Measurements from ENCODE around the gene RING1.

Gene RING1

GRCh38 chr6:33248932-33249731 is 40.8 kb downstream of the RING1 start:
- peak; percentile 93 to 95 for ATAC-seq

- ATAC-seq: no peak
Observed at GRCh38 chr6:33249732-33250630, 41.7 kb downstream of the RING1 start.

- ATAC-seq: no peak
Observed at GRCh38 chr6:33250731-33251130, 42.4 kb downstream of the RING1 start.

GRCh38 chr6:33251395-33252012 is 43.2 kb downstream of the RING1 start:
- no peak for ATAC-seq

GRCh38 chr6:33252759-33253158 is 44.5 kb downstream of the RING1 start:
- ATAC-seq: no peak

GRCh38 chr6:33254591-33254990 is 46.3 kb downstream of the RING1 start:
- ATAC-seq: no peak

DNA sequence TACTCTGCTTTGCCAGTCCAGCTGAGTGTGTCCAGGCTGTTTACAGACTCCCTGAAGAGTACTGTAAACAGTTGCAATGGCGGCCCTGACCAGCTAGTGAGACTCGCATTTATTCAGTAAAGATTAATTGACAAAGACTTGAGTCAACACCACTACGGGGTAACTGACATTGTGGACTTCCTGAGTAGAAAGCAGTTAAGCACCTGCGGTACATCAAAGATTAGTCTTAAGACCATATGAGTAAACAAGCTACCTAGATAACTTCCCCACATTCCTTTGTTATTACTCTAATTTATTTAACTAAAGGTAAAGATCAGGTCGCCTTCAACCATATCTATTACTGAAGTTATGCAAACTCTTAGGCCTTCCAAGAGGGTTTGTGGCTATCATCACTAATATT is 50.7 kb downstream of the RING1 start:
- no peak for ATAC-seq

All from activated CD4-positive, CD25-positive, alpha-beta regulatory T cell treated with anti-CD3 and anti-CD28 coated beads, Interleukin-2, amount 50 U/mL, for 24 hours (primary cell).